BE2C (cell line): ENCODE data around the gene CALM1.
A peak's percentile ranks its signal among the peaks of the same experiment; 100 is the strongest.

Experiments used
- DNase-seq: peaks from one replicate; pipeline ENCODE4 v3.0.0-alpha.2; 2020
- H3K27me3 ChIP-seq: fragments of 250-450 bp; sonication (Bioruptor Pico); 2 replicates; pipeline ENCODE4 v1.5.1; 2020; ENCODE audit warnings: mild to moderate bottlenecking
- H3K36me3 ChIP-seq: fragments of 250-450 bp; sonication (Bioruptor Pico); 2 replicates; pipeline ENCODE4 v1.5.1; 2020; ENCODE audit warnings: mild to moderate bottlenecking
- H3K4me1 ChIP-seq: fragments of 250-450 bp; sonication (Bioruptor Pico); 2 replicates; pipeline ENCODE4 v1.5.1; 2020
- H3K4me3 ChIP-seq: 2 replicates; pipeline ENCODE4 v1.5.1; 2011; ENCODE audit warnings: low read depth, low read length
- H3K9me3 ChIP-seq: fragments of 250-450 bp; sonication (Bioruptor Pico); 2 replicates; pipeline ENCODE4 v1.5.1; 2020
- CTCF ChIP-seq: IDR thresholded peaks from 2 replicates; pipeline ENCODE4 v1.5.1; 2012; ENCODE audit warnings: mild to moderate bottlenecking, low read depth, low read length

CALM1 gene

GRCh38 chr14:90451443-90451842 is 54.6 kb downstream of the CALM1 start:
- no peak for TF ChIP-seq CTCF
- peak; percentile 62 for DNase-seq
- Histone ChIP-seq H3K4me3 (no peak overlapping the region), H3K4me1 (peaks cover 33% of the 10 kb centered on the region), H3K9me3 (no peaks in the 10 kb centered on the region), H3K27me3 (no peaks in the 10 kb centered on the region), H3K36me3 (no peaks in the 10 kb centered on the region)

- Histone ChIP-seq H3K27me3 (no peaks in the 10 kb centered on the region), H3K4me1 (peaks cover 33% of the 10 kb centered on the region), H3K4me3 (no peak overlapping the region), H3K36me3 (no peaks in the 10 kb centered on the region), H3K9me3 (no peaks in the 10 kb centered on the region)
- DNase-seq: peak; percentile 68
- TF ChIP-seq CTCF: no peak
These were observed 55.1 kb downstream of the CALM1 start for GRCh38 chr14:90451961-90452360.

GRCh38 chr14:90452366-90452765 is 55.5 kb downstream of the CALM1 start:
- no peak for TF ChIP-seq CTCF
- Histone ChIP-seq H3K4me1 (peaks cover 33% of the 10 kb centered on the region), H3K36me3 (no peaks in the 10 kb centered on the region)

GRCh38 chr14:90453401-90453951 is 56.6 kb downstream of the CALM1 start:
- Histone ChIP-seq H3K36me3 (no peaks in the 10 kb centered on the region), H3K4me1 (peaks cover 33% of the 10 kb centered on the region), H3K9me3 (no peaks in the 10 kb centered on the region), H3K27me3 (no peaks in the 10 kb centered on the region), H3K4me3 (peak overlapping the region; percentile 69)
- no peak for TF ChIP-seq CTCF
- peak; percentile 94 for DNase-seq

More at GRCh38 chr14:90452366-90452765, 55.5 kb downstream of the CALM1 start:
- DNase-seq: no peak
- H3K27me3 ChIP-seq: no peaks in the 10 kb centered on the region
- H3K4me3 ChIP-seq: no peak overlapping the region
- no peaks in the 10 kb centered on the region for H3K9me3 ChIP-seq

GRCh38 chr14:90454041-90455000 is 57.5 kb downstream of the CALM1 start:
- Histone ChIP-seq H3K4me1 (peaks cover 33% of the 10 kb centered on the region), H3K4me3 (peak overlapping the region; percentile 69)
- DNase-seq: peak; percentile 97

More at GRCh38 chr14:90454041-90455000, 57.5 kb downstream of the CALM1 start:
- peak; percentile 24; the same call in 1 of the 2 replicates for TF ChIP-seq CTCF
- Histone ChIP-seq H3K36me3 (no peaks in the 10 kb centered on the region), H3K27me3 (no peaks in the 10 kb centered on the region), H3K9me3 (no peaks in the 10 kb centered on the region)
